Measurements from ENCODE around the gene SVEP1. TPM values are rescaled to one million over a fixed set of nuclear protein-coding genes. Genes with fewer than 3 reads are reported as not detected.

The SVEP1 gene
- total and polyA plus RNA-seq, 2 of the 13 experiments (the other 11 are each of a cell fraction or from before 2014, with no cell fraction given), result not detected

DNA sequence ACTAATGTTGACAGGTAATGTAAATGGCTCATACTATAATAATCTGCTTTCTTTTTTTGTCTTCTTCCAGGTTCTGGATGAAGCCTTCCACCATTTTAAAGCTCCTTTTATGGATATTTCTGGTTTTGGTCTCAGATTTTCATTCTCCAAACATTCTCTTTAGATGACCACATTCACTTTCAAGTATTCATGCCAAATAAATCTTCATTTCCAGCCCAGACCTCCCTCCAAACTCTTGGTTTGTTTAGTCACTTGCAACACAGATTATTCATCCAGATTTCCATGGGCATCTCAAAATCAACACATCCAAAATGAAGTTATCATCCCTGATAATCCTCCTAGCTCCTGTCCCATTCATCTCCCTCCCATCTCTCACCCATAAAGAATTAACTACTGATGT lies 40.3 kb upstream of the SVEP1 start:
- ATAC-seq (no peak), FAIRE-seq (no peak), DNase-seq (ENCODE audit: low spot score) (no peak)
- TF ChIP-seq, protein P1, sequence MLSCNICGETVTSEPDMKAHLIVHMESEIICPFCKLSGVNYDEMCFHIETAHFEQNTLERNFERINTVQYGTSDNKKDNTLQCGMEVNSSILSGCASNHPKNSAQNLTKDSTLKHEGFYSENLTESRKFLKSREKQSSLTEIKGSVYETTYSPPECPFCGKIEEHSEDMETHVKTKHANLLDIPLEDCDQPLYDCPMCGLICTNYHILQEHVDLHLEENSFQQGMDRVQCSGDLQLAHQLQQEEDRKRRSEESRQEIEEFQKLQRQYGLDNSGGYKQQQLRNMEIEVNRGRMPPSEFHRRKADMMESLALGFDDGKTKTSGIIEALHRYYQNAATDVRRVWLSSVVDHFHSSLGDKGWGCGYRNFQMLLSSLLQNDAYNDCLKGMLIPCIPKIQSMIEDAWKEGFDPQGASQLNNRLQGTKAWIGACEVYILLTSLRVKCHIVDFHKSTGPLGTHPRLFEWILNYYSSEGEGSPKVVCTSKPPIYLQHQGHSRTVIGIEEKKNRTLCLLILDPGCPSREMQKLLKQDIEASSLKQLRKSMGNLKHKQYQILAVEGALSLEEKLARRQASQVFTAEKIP (CRISPR knock-in tag; IDR thresholded peaks at IDR 0.05; ENCODE audit: borderline replicate concordance), result no peak
- TF ChIP-seq ZNF781 (CRISPR knock-in tag; IDR thresholded peaks at IDR 0.05; ENCODE audit: borderline replicate concordance, not compliant biosample characterization) (no peak), HIVEP1 (CRISPR knock-in tag; IDR thresholded peaks at IDR 0.05) (no peak), GFI1 (CRISPR knock-in tag; IDR thresholded peaks at IDR 0.05; ENCODE audit: borderline replicate concordance) (no peak), ZNF326 (CRISPR knock-in tag; IDR thresholded peaks at IDR 0.05; ENCODE audit: borderline replicate concordance) (no peak), ZNF274 (CRISPR knock-in tag; IDR thresholded peaks at IDR 0.05) (no peak), TMF1 (CRISPR knock-in tag; IDR thresholded peaks at IDR 0.05; ENCODE audit: low read depth) (no peak), ZNF121 (CRISPR knock-in tag; IDR thresholded peaks at IDR 0.05) (no peak)
- TF ChIP-seq, protein P2, sequence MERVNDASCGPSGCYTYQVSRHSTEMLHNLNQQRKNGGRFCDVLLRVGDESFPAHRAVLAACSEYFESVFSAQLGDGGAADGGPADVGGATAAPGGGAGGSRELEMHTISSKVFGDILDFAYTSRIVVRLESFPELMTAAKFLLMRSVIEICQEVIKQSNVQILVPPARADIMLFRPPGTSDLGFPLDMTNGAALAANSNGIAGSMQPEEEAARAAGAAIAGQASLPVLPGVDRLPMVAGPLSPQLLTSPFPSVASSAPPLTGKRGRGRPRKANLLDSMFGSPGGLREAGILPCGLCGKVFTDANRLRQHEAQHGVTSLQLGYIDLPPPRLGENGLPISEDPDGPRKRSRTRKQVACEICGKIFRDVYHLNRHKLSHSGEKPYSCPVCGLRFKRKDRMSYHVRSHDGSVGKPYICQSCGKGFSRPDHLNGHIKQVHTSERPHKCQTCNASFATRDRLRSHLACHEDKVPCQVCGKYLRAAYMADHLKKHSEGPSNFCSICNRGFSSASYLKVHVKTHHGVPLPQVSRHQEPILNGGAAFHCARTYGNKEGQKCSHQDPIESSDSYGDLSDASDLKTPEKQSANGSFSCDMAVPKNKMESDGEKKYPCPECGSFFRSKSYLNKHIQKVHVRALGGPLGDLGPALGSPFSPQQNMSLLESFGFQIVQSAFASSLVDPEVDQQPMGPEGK (CRISPR knock-in tag; IDR thresholded peaks at IDR 0.05), result no peak
- no peaks in the 10 kb centered on the region for H4K20me1 ChIP-seq (ENCODE audit: insufficient read depth, low read length)
- no peak overlapping the region for H3K9ac ChIP-seq (ENCODE audit: insufficient read depth, low read depth, low read length)
- no peaks in the 10 kb centered on the region for H3K36me3 ChIP-seq (replicated peaks in 1 of 2; ENCODE audit: control insufficient read depth in 1 of 2, insufficient read depth in 2 of 2, low read length in 2 of 2)
- in situ Hi-C loops (cut with HindIII; ENCODE audit: extremely low pct_ligation_motif_present, low pct_unique_long_range_greater_than_20kb), result loop anchor here (5.0 kb wide), 2 partner anchors 168 to 438 kb away; no protein-coding TSS in a partner anchor
- intact Hi-C loops (cut with micrococcal nuclease; ENCODE audit: unreplicated experiment), result loop anchor here (5.0 kb wide), 3 partner anchors 553 to 723 kb away; no protein-coding TSS in a partner anchor
- BruUV-seq (replicated peaks), result no TSS peak
- no peak overlapping the region for H2AFZ ChIP-seq (ENCODE audit: low read length)
- no peaks in the 10 kb centered on the region for H3K79me2 ChIP-seq (ENCODE audit: insufficient read depth, low read length)
- H3K27ac ChIP-seq (ENCODE audit: extremely low read length, insufficient read depth, low read length), result no peak overlapping the region
- POLR2A ChIA-PET, result no interaction called here
- H3K4me2 ChIP-seq (ENCODE audit: low read depth, low read length), result no peak overlapping the region
- CTCF ChIA-PET (ENCODE audit: low intra/inter-chr PET ratio, low total read pairs), result no interaction called here
- H3K27me3 ChIP-seq (ENCODE audit: control insufficient read depth in 1 of 2, insufficient read depth in 2 of 2, low read length in 2 of 2), result no peaks in the 10 kb centered on the region
- H3K4me1 ChIP-seq (ENCODE audit: insufficient read depth, low read length), result no peaks in the 10 kb centered on the region
- no peaks in the 10 kb centered on the region for H3K9me3 ChIP-seq (ENCODE audit: low read length)
- no peak overlapping the region for H3K4me3 ChIP-seq (replicated peaks in 1 of 3; ENCODE audit: insufficient read depth in 1 of 3, low read depth in 2 of 3, low read length in 3 of 3)

All from HepG2 (cell line).